Breast epithelium (tissue), 4 donors: Measurements from ENCODE around the gene SLC12A7. TPM values are rescaled to one million over a fixed set of nuclear protein-coding genes. Genes with fewer than 3 reads are reported as not detected.

ENCODE experiments used
- DNase-seq, 2 donors: peaks; one replicate each; pipeline ENCODE4 v3.0.0-alpha.2; 2019; ENCODE audit warnings: low spot score in 2 of 2
- H3K27ac ChIP-seq, 2 donors: fragments of 200-600 bp; sonication (generic) in 1 of 2; one replicate each; pipeline ENCODE4 v1.5.1; 2016 to 2019; ENCODE audit warnings: mild to moderate bottlenecking in 1 of 2
- H3K27me3 ChIP-seq, 2 donors: fragments of 200-600 bp; sonication (generic) in 1 of 2; one replicate each; pipeline versions ENCODE4 v1.5.1 to v1.6.0; 2017 to 2019; ENCODE audit warnings: control low read depth in 1 of 2, mild to moderate bottlenecking in 1 of 2
- H3K36me3 ChIP-seq: fragments of 200-600 bp; one replicate; pipeline ENCODE4 v1.5.1; 2019
- H3K4me1 ChIP-seq, 2 donors: fragments of 200-600 bp; sonication (generic); one replicate each; pipeline ENCODE4 v1.5.1; 2016 to 2019; ENCODE audit warnings: control low read depth in 1 of 2
- H3K4me3 ChIP-seq, 3 donors: fragments of 200-600 bp; sonication (generic); 1 replicate in 2 of 3; 2 replicates in 1 of 3; pipeline ENCODE4 v1.5.1; 2016 to 2019; ENCODE audit warnings: mild to moderate bottlenecking in 3 of 3, moderate library complexity in 2 of 3
- H3K9me3 ChIP-seq, 2 donors: fragments of 200-600 bp; sonication (generic) in 1 of 2; one replicate each; pipeline ENCODE4 v1.5.1; 2016 to 2019; ENCODE audit warnings: control low read depth in 1 of 2
- CTCF ChIP-seq, 3 donors: fragments of 450-650 bp; IDR thresholded peaks; one replicate each; pipeline ENCODE4 v1.5.1; 2016 to 2017; ENCODE audit warnings: antibody characterized with exemption in 3 of 3, mild to moderate bottlenecking in 3 of 3, moderate library complexity in 3 of 3
- POLR2A ChIP-seq: fragments of 450-650 bp; IDR thresholded peaks from one replicate; pipeline ENCODE4 v1.6.1; 2016; ENCODE audit warnings: antibody characterized with exemption, mild to moderate bottlenecking, moderate library complexity
- POLR2AphosphoS5 ChIP-seq, 3 donors: sonication (generic); formaldehyde crosslinking; IDR thresholded peaks; one replicate each; pipeline ENCODE4 v1.6.1; 2017; ENCODE audit warnings: antibody characterized with exemption in 3 of 3
- intact Hi-C: fragments of 100-400 bp; cut with DNase I; formaldehyde crosslinking; loops from one replicate; pipeline ENCODE4 v1.15.1; 2023; ENCODE audit warnings: low total_unique reads
- total RNA-seq, 3 donors: library from RNA; depleted of rRNA; stranded (reverse); fragments of >200 nt; gene quantifications; one replicate each; pipeline ENCODE4 v1.1.0, GENCODE V29; 2016

Gene SLC12A7
- total RNA-seq, 3 donors from 2014 or later: 21.4 to 31.5 (median 25.0) TPM

GRCh38 chr5:1103505-1104326 lies 8.1 kb downstream of the SLC12A7 start:
- peak overlapping the region in 2 of 3 donors; percentile 5 to 35 for H3K4me3 ChIP-seq
- no peaks in the 10 kb centered on the region for H3K9me3 ChIP-seq
- peaks cover 3 to 11% of the 10 kb centered on the region in 2 donors for H3K4me1 ChIP-seq
- no peaks in the 10 kb centered on the region for H3K36me3 ChIP-seq
- intact Hi-C loops: loop anchor here (5.0 kb wide), 1 partner anchor 191 kb away; no protein-coding TSS in a partner anchor
- H3K27ac ChIP-seq: peak overlapping the region; percentile 36 to 65
- peak; percentile 35 to 72 for DNase-seq
- TF ChIP-seq POLR2AphosphoS5 (IDR thresholded peaks at IDR 0.05) (no peak), POLR2A (no peak), CTCF (IDR thresholded peaks at IDR 0.05) (no peak)
- no peaks in the 10 kb centered on the region for H3K27me3 ChIP-seq

GRCh38 chr5:1103093-1103492 lies 8.8 kb downstream of the SLC12A7 start:
- Histone ChIP-seq H3K9me3 (no peaks in the 10 kb centered on the region), H3K4me3 (no peak overlapping the region), H3K36me3 (no peaks in the 10 kb centered on the region), H3K4me1 (peaks cover 3 to 11% of the 10 kb centered on the region in 2 donors), H3K27me3 (no peaks in the 10 kb centered on the region), H3K27ac (peak overlapping the region in 1 of 2 donors; percentile 25)
- no peak for TF ChIP-seq POLR2AphosphoS5 (IDR thresholded peaks at IDR 0.05)
- no peak for TF ChIP-seq CTCF (IDR thresholded peaks at IDR 0.05)
- no peak for TF ChIP-seq POLR2A
- no peak for DNase-seq
- intact Hi-C loops: loop anchor here (5.0 kb wide), 1 partner anchor 191 kb away; no protein-coding TSS in a partner anchor

DNA sequence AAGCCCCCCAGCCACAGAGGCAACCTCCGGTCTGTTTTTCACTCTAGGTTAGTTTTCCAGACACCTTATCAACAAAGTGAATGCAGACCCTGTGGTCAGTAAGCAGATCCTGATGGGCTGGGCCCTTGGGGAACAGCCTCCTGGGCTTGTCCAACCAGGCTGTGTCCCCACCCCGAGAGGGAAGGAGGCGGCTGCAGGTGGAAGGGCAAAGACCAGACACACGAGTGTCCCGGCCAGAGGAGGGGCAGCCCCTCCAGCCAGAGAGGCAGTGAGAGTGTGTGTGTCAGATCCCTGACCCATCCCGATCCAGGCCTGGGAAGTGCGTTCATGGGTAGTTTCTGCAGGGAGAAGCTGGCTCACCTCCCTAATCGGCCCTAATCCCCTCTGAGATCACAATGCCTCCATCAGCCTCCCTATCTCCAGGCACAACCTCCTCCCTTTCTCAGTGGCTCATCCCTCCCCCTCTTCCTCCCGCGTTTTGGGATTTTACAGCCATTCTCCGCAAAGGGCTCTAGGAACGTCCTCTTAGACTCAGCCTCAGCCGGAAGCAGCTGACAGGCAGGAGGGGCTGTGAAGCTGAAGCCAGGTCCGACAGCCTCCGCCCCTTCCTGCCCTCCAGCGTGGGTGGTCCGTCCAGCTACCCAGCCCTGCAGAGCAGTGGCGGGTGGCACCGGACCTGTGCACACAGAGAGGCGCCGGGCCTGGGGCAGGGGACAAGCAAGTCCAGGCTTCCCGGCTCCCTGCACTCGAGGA lies 9.7 kb downstream of the SLC12A7 start:
- Histone ChIP-seq H3K4me1 (peaks cover 3 to 11% of the 10 kb centered on the region in 2 donors), H3K27me3 (no peaks in the 10 kb centered on the region), H3K4me3 (peak overlapping the region in 1 of 3 donors; percentile 32), H3K27ac (peak overlapping the region in 1 of 2 donors; percentile 25), H3K9me3 (no peaks in the 10 kb centered on the region), H3K36me3 (no peaks in the 10 kb centered on the region)
- DNase-seq: no peak
- TF ChIP-seq POLR2AphosphoS5 (IDR thresholded peaks at IDR 0.05) (no peak), POLR2A (no peak), CTCF (IDR thresholded peaks at IDR 0.05) (no peak)
- intact Hi-C loops: loop anchor here (5.0 kb wide), 1 partner anchor 190 kb away; no protein-coding TSS in a partner anchor

- Histone ChIP-seq H3K27me3 (no peaks in the 10 kb centered on the region), H3K36me3 (no peaks in the 10 kb centered on the region), H3K4me3 (no peak overlapping the region), H3K27ac (no peak overlapping the region), H3K4me1 (peaks cover 3 to 11% of the 10 kb centered on the region in 2 donors), H3K9me3 (no peaks in the 10 kb centered on the region)
- TF ChIP-seq POLR2A (no peak), POLR2AphosphoS5 (IDR thresholded peaks at IDR 0.05) (no peak), CTCF (IDR thresholded peaks at IDR 0.05) (no peak)
- DNase-seq: no peak
- intact Hi-C loops: loop anchor here (5.0 kb wide), 1 partner anchor 189 kb away; no protein-coding TSS in a partner anchor
These were observed 10.9 kb downstream of the SLC12A7 start for GRCh38 chr5:1100664-1101574.
